Activated CD4-positive, alpha-beta T cell treated with anti-CD3 and anti-CD28 coated beads, Interleukin-2, amount 50 U/mL, for 48 hours (primary cell): ENCODE results near the gene CD244.
"Not testable (repeated sequence)": the region's sequence is repeated elsewhere in the genome, so short reads cannot be mapped to it uniquely, and the experiment has no call there.

Experiments used
- DNase-seq, 2 experiments: peaks; one replicate each; pipeline ENCODE4 v3.0.0-alpha.2; 2020

CD244 gene

DNA sequence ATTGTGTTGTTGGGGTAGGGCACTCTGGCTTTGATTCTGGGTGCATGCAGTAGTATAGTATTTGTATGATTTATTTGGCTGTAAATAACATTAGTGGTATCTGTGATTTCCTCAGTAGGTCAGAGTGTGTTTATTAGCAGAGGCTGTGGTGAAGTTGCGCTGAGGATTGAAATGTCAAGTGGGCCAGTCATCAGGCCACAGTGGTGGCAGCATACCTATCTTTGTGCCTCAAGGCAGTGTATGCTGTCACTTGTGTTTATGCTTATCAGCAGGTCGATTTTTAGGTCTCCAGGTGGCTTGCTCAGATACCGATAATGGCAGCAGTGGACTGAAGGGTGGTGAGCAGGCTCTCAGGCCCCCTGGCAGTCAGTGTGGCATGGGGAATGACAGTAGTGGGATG lies 55.4 kb downstream of the CD244 start:
- no peak for DNase-seq

DNA sequence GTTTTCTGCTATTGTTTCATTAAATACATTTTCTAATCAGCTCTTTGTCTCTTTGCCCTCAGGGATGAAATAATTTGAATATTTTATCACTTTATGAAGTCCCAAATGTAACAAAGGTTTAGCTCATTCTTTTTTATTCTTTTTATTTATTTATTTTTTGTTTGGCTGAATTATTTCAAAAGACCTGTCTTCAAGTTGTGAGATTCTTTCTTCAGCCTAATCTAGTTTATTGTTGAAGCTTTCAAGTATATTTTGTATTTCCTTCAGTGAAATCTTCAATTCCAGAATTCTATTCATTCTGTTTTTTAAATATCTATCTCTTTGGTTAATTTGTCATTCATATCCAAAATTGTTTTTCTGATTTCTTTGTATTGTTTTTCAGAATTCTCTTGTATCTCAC lies 55.9 kb downstream of the CD244 start:
- no peak for DNase-seq

DNA sequence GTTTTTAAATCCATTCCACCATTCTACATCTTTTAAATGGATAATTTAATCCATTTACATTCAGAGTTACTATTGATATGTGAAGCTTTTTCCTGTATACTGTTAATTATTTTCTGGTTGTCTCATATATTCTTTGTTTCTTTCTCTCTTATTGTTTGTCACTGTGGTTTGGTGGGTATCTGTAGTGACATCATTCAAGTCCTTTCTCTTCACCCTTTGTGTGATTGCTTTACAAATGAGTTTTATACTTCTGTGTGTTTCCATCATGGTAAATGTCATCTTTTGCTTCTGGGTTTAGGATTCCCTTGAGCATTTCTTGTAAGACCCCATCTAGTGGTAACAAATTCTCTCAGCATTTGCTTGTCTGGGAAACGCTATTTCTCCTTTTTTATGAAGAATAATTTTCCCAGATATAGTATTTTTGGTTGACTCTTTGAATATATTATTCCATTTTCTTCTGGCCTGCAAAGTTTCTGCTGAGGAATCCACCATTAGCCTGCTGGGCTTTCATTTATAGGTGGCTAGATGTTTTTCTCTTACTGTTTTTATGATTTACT lies 56.5 kb downstream of the CD244 start:
- no peak for DNase-seq

DNA sequence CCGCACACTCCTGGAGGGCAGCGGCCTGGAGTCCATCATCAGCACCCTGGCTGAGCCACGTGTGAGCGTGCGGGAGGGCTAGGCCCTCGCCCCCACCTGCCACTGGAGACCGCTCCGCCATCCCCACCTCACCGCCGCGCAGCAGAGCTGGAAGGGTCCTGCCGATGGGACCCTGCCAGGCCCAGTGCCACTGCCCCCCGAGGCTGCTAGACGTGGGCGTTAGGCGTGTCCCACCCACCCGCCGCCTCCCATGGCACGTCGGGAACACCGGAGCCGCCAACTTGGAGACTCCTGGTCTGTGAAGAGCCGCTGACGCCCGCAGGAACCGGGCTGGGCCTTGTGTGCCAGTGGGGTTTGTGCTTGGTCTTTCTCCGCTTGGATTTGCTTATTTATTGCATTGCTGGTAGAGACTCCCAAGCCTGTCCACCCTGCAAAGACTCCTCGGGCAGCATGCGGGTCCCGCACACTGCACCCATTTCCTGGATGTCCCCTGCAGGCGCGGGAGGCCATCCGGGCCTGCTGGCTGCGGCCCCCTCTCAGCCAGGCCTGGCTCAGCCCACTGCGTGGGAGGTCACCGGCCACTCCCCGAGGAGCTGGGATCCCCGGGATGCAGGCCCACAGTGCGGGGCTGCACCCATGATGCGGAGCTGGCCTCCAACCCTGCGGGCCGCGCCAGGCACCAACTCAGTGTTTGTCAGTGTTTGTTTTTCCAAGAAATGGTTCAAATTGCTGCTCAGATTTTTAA lies 60.7 kb downstream of the CD244 start:
- no peak for DNase-seq

DNA sequence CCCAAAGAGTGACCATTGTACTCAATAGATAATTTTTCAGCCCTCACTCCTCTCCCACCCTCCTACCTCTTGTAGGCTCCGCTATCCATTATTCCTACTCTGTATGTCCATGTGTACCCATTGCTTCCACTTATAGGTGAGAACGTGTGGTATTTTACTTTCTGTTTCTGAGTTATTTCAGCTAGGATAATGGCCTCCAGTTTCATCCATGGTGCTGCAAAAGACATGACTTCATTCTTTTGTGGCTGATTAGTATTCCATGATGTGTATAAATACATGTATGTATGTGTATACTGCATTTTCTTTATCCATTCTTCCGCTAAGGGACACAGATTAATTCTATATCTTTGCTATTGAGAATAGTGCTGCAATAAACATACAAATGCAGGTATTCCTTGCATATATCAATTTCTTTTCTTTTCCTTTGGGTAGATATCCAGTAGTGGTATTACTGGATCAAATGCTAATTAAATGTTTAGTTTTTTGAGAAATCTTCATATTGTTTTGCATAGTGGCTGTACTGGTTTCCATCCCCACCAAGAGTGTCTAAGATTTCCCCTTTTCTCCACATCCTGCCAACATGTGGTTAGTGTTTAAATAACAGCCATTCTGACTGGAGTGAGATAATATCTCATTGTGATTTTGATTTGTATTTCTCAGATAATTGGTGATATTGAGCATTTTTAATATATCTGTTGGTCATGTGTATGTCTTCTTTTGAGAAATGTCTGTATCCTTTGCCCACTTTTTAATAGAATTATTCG lies 61.9 kb downstream of the CD244 start:
- no peak for DNase-seq

DNA sequence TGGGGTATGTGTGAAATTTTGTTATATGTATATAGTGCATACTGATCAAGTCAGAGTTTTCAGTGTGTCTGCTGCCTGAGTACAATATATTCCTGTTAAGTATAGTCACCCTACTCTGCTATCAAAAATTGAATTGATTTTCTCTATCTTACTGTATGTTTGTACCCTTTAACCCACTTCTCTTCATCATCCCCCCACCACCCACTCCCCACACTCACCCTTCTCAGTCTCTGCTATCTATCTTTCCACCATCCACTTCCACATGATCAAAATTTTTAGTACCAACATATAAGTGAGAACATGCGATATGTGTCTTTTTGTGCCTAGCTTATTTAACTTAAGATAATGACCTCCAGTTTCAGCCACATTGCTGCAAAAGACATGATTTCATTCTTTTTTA lies 62.5 kb downstream of the CD244 start:
- no peak for DNase-seq

DNA sequence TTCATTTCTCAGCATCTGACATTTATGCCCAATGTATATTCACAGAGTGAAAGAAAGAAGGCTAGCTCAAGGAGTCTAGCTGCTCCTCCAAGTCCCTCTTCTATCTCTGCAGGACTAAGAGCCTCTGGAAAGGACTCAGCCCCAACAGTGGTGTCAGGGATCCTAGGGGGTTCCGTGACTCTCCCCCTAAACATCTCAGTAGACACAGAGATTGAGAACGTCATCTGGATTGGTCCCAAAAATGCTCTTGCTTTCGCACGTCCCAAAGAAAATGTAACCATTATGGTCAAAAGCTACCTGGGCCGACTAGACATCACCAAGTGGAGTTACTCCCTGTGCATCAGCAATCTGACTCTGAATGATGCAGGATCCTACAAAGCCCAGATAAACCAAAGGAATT lies 63.0 kb downstream of the CD244 start:
- no peak for DNase-seq

DNA sequence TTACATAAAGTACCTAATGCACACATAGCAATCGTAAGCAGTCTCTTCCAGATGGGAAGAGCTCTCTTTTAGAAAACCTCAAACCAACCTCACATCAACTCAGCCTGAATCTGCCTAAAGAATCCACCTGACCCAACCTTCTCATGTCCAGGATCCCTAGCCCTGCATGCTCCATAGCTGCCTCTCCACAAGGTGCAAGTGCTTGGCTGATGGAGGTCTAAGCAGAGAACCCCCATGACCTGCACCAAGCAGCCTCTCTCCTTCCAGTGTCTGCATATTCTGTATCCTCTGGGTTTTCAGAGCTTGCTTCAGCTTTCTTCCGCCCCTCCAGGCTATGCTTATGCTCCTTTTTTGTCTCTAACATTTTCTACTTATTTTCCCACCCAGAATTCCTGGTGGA lies 64.2 kb downstream of the CD244 start:
- no peak for DNase-seq

DNA sequence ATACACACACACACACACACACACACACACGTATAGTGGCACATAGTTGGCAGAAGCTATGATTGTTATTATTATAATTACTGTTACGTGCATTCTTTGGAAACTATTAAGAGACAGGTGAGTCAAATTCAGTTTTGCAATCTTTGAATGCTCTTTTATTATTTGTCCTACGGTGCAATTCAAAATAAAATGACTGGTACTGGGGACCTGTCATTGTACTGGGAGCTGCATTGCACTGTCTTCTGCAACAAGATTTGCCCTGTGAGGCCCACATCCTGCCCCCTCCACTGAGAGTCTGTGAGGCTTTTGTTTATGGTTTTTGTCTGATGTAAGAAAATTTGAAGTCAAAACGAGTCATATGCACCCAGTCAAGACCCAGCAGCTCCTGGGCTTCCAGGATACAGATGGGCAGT lies 64.8 kb downstream of the CD244 start:
- DNase-seq: peak; percentile 53 to 61

DNA sequence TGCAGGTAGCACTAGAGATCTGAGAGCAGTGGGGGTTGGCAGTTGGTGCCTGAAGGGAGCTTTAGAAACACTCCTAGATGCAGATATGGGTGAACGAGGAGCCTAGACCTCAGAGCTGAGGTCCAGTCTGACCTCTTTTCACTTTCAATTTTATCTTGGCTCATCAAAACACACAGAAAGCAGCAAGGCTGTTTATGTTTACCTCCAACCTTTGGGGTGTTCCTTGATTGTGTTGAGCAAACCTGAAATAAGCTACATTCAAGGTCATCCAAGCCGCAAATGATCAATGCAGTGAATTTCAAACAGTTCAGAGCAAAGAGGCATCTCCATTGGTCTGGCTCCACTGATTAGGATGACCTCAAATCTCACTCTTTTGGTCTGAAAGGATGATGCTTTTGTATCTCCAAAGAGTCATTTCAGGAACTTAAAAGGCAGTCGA lies 65.4 kb downstream of the CD244 start:
- DNase-seq: no peak

DNA sequence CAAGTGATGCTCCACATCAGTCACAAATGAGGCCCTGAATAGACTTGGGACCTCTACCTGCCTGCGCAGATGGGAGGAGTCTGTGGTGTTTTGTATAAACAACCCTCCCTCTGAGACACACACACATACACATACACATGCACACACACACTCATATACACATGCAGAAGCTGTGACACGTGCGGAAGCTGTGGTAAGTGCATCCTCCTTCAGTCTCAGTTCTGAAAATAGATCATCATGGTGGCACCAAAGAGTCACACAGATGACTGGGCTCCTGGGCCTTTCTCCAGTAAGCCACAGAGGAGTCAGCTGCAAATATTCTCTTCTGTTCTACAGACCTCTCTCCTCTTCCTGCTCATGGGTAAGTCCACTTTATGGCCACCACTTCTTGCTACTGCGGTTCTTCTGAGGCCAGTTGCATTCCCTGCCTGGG lies 66.7 kb downstream of the CD244 start, which contains the start of gene LY9:
Gene LY9 (plus strand): TSS at position 224 of the 433 bp plus-strand sequence. CDS start 14 bp downstream, at position 238.
- peak; percentile 68 to 76 for DNase-seq

DNA sequence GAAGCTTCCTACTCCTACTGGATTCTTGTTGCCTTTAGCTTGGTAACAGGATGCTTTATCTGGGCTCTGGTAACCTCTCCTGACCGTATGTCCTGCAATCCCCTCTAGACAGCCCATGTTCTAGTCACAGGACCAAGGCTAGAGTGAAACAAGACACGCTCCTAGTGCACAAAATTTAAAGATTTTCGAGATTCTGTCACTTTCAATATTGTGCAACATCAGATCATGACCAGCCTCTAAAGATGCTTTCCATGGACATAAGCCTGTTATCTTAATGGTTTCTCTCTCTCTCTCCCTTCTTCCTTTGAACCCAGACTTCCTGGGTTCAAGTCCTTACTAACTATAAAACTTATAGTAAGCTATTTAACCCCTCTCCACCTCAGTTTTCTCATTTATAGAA lies 68.3 kb downstream of the CD244 start:
- DNase-seq: no peak

DNA sequence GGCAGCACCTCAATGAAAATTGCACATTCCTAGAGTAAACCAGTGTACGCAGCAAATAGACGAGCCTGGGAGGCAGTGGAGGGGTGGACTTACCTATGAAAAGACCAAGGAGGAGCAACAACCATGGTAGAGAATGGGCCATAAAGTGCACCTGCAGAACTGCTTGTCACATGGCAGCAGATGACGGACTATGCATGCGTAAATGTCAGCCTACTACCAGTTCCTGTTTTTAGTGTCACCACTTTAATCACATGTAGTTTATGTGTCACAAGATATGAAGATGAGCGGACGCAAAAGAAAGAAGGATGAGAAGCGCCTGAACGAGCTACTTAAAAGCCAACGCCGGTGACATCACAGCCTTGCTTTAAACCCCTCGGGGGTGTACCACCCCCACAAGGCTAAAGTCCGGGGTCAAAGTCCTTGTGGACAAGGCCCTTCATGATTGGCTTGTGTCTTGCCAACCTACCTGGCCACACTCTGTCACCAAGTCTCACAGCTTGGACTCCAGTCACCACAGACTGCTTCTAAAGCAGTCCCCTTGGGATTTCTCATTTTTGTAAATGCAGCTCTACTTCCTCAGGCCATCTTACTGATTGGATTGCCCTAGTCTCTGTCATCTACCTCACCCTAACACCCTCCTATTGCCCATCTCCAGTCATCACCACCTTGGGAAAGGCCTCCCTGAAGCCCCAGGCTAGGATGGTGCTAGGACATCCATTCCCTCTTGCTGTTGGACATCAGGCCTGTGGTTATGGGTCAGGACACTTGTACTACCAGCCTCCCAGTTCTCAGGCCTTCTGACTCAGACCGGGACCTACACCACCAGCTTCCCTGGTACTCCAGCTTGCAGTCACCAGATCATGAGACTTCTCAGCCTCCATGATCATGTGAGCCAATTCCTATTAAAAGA lies 72.7 kb downstream of the CD244 start:
- no peak for DNase-seq

DNA sequence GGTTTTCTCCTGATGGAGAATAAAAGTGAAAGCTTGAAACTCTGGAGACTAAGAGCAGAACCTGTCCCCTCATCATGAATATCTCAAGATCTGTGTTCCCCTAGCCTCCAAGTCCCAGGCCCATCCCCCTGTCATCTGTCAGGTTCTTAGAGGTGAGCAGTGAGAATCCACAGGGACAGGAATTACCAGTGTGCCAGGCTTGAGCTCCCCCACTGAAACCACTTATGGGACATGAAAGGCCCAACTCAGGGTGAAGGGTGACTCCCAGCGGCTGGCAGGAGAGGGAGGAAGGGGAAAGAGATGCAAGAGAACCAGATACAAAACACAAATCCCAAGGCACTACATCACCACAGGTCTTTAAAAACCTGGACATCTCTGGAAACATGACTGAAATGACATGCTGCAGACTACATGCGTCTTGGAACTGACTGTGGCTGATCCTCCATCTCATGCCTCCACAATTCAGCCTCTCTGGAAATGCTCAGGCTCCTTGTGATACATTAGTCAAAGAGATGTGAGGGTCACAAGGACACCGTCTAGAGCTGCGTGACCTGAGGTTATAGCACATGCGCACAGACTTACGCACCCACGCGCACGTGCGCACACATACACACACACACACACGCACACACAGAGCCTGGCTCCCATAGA lies 73.5 kb downstream of the CD244 start:
- DNase-seq: no peak

DNA sequence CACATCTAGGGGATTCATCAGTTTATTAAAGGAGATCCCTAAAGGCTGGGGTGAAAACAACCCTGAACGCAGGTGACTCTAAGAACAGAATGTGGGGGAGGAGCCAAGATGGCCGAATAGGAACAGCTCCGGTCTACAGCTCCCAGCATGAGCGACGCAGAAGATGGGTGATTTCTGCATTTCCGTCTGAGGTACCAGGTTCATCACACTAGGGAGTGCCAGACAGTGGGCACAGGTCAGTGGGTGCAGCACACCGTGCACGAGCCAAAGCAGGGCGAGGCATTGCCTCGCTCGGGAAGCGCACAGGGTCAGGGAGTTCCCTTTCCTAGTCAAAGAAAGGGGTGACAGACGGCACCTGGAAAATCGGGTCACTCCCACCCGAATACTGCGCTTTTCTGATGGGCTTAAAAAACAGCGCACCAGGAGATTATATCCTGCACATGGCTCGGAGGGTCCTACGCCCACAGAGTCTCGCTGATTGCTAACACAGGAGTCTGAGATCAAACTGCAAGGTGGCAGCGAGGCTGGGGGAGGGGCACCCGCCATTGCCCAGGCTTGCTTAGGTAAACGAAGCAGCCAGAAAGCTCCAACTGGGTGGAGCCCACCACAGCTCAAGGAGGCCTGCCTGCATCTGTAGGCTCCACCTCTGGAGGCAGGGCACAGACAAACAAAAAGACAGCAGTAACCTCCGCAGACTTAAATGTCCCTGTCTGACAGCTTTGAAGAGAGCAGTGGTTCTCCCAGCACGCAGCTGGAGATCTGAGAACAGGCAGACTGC lies 79.5 kb downstream of the CD244 start:
- DNase-seq: not testable (repeated sequence)

DNA sequence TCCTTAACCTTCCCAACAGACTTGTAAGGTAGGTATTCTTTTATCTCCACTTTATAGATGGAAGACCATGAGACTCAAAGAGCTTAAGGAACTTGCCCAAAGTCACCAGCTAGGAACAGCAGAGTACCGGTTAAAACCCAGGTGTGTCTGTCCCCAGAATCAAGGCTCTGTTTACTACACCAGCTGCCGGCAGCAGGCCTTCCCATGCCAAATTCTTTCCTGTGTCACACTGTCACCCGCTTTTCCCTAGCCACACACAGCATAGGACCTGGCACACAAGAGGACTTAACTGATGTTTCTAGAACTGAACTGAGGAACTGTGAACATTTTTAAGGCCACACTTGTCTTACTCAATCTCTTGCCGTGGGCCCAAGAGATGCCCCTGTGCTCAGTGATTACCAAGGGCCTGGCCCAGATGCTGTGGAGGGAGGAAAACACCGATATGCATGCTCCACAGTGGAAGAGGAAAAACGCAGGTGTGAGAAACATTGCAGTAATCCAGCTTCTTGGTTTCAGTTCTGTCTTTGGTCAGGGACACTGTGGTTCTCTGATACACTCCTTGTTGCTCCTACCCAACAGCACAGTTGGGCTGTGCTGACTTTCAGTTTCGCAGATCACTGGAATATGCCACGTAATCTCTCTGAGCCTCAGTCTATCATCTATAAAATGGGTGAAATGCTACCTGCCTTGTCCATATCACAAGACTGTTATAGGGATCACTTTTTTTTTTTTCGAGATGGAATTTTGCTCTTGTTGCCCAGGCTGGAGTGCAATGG lies 80.6 kb downstream of the CD244 start:
- peak in 1 of 2 experiments; percentile 35 for DNase-seq

DNA sequence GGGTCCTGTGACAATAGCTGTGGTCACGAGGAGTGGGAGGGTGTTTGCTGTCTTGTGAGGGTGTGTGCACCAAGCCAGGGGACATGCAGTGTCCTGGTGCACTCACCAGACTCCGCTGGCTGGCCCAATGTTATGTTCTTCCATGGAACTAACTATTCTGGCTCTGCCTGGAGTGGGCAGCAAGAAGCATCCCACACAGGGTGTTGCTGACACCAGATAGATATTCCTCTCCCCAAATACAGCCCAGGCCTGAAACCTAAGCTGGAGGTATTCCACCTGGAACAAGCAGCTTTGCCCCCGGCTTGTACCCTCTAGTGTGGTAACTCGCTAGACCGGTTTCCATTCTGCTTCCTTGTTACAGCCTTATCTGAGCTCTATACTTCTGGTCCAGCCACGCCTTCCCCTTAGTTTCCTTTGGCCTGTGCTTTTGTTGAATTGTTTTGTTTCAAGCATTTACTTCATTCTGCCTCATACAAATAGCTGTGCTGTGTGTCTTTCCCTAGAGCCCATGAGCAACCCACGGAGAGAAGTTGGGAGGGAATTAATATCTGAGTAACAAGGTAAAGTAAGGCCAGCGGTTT lies 81.4 kb downstream of the CD244 start:
- no peak for DNase-seq

DNA sequence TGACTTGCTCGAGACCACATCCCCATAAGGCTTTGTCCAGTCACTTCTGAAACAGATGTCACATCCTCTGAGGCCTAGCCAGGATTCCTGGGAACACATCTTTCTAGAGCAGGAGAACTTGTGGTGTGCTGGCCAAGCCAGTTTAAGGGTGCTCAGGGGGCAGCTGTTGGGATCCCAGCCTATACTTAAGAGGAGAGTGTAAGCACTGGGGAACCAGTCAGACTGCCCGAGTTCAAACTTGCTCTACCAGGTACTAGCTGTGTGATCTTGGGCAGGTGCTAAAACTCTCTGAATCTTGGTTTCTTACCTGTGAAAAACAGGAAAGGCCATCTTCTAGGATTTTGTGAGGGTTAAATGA lies 82.3 kb downstream of the CD244 start:
- no peak for DNase-seq
